ENCODE results near the gene ZSCAN30. TPM values are rescaled to one million over a fixed set of nuclear protein-coding genes. Genes with fewer than 3 reads are reported as not detected.

ZSCAN30 gene
- total and polyA plus RNA-seq, 9 of the 15 experiments (the other 6 are each of a cell fraction or from before 2014, with no cell fraction given), result 4.6 to 13.6 (median 10.8) TPM

DNA sequence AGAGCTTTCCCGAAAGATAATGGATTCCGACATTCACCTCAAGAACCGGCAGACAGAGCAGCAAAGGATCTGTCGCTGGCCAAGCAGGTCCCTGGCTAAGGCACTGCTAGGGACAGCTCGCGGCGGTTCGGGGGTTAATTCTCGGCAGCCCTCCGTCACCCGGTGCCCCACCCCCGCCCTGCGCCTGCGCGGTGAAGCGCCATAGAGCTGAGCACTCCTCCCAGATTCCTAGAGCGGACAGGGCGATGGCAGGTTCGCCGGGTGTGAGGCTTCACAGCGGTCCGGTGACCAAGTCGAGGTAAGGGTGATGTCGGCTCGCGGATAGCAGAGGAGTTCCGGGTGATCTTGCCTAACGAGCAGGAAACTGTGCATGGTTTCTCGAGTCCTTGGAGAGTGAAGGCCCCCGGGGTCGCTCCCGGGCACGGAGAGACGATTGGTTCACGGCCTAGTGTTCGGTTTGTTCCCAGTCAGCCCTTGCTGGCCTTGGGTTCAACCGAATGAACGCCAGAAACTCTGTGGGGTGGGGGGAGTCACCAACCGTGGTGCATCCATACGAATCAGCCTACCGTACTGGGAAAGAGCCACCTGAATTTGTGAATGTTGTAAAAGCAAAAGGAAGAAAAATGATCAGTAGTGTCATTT is at the start of gene ZSCAN30 (continued):
- peak; percentile 91 for TF ChIP-seq TAF1 (IDR thresholded peaks at IDR 0.05; ENCODE audit: control insufficient read depth, extremely low read depth, insufficient read depth, low read length, severe bottlenecking)
- peak; percentile 82 for TF ChIP-seq SP1 (CRISPR knock-in tag; IDR thresholded peaks at IDR 0.05)
- TF ChIP-seq, protein P1, sequence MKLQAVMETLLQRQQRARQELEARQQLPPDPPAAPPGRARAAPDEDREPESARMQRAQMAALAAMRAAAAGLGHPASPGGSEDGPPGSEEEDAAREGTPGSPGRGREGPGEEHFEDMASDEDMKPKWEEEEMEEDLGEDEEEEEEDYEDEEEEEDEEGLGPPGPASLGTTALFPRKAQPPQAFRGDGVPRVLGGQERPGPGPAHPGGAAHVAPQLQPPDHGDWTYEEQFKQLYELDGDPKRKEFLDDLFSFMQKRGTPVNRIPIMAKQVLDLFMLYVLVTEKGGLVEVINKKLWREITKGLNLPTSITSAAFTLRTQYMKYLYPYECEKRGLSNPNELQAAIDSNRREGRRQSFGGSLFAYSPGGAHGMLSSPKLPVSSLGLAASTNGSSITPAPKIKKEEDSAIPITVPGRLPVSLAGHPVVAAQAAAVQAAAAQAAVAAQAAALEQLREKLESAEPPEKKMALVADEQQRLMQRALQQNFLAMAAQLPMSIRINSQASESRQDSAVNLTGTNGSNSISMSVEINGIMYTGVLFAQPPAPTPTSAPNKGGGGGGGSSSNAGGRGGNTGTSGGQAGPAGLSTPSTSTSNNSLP (IDR thresholded peaks at IDR 0.05; ENCODE audit: borderline replicate concordance, low read depth, low read length), result no peak
- no peak for TF ChIP-seq ZNF699 (CRISPR knock-in tag; IDR thresholded peaks at IDR 0.05; ENCODE audit: insufficient replicate concordance)
- peak; percentile 65; the same call in 1 of the 2 replicates for TF ChIP-seq ZNF12 (CRISPR knock-in tag; IDR thresholded peaks at IDR 0.05)
- TF ChIP-seq MEF2A (IDR thresholded peaks at IDR 0.05; ENCODE audit: control insufficient read depth, low read depth, low read length), result no peak
- TF ChIP-seq NFE2 (IDR thresholded peaks at IDR 0.05; ENCODE audit: low read depth), result no peak
- no peak for TF ChIP-seq FOS (IDR thresholded peaks at IDR 0.05; ENCODE audit: extremely low read depth, insufficient read length)
- TF ChIP-seq, protein P2, sequence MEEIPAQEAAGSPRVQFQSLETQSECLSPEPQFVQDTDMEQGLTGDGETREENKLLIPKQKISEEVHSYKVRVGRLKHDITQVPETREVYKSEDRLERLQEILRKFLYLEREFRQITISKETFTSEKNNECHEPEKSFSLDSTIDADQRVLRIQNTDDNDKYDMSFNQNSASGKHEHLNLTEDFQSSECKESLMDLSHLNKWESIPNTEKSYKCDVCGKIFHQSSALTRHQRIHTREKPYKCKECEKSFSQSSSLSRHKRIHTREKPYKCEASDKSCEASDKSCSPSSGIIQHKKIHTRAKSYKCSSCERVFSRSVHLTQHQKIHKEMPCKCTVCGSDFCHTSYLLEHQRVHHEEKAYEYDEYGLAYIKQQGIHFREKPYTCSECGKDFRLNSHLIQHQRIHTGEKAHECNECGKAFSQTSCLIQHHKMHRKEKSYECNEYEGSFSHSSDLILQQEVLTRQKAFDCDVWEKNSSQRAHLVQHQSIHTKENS (CRISPR knock-in tag; IDR thresholded peaks at IDR 0.05), result no peak
- TF ChIP-seq KLF1 (tag; IDR thresholded peaks at IDR 0.05), result peak; percentile 49; the same call in 1 of the 2 replicates
- peak; percentile 85 for TF ChIP-seq CTBP1 (IDR thresholded peaks at IDR 0.05; ENCODE audit: borderline replicate concordance)
- TF ChIP-seq, protein P3, sequence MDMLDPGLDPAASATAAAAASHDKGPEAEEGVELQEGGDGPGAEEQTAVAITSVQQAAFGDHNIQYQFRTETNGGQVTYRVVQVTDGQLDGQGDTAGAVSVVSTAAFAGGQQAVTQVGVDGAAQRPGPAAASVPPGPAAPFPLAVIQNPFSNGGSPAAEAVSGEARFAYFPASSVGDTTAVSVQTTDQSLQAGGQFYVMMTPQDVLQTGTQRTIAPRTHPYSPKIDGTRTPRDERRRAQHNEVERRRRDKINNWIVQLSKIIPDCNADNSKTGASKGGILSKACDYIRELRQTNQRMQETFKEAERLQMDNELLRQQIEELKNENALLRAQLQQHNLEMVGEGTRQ (CRISPR knock-in tag; IDR thresholded peaks at IDR 0.05), result no peak
- no peak for TF ChIP-seq COPS2 (conservative IDR thresholded peaks at IDR 0.05)
- TF ChIP-seq EHMT2 (IDR thresholded peaks at IDR 0.05), result peak; percentile 14; the same call in 1 of the 2 replicates
- no peak for TF ChIP-seq NR3C1 (CRISPR knock-in tag; IDR thresholded peaks at IDR 0.05)
- peak; percentile 86 for TF ChIP-seq POLR2AphosphoS5 (IDR thresholded peaks at IDR 0.05; ENCODE audit: control insufficient read depth, insufficient read depth, low read depth, low read length)
- peak; percentile 51 to 65; a peak in 3 of 4 replicates for TF ChIP-seq RCOR1 (IDR thresholded peaks at IDR 0.05; ENCODE audit: borderline replicate concordance in 1 of 2, low read depth in 2 of 2, low read length in 2 of 2)
- no peak for TF ChIP-seq SRSF9 (IDR thresholded peaks at IDR 0.05; ENCODE audit: borderline replicate concordance, low read depth, low read length)
- 0 out of 2 replicates have a peak, but pooled peaks have one; percentile 40 for TF ChIP-seq ZNF76 (CRISPR knock-in tag; IDR thresholded peaks at IDR 0.05; ENCODE audit: borderline replicate concordance)
- TF ChIP-seq, protein P4, sequence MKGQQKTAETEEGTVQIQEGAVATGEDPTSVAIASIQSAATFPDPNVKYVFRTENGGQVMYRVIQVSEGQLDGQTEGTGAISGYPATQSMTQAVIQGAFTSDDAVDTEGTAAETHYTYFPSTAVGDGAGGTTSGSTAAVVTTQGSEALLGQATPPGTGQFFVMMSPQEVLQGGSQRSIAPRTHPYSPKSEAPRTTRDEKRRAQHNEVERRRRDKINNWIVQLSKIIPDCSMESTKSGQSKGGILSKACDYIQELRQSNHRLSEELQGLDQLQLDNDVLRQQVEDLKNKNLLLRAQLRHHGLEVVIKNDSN (CRISPR knock-in tag; IDR thresholded peaks at IDR 0.05), result peak; percentile 17; the same call in 1 of the 2 replicates
- TF ChIP-seq, protein P5, sequence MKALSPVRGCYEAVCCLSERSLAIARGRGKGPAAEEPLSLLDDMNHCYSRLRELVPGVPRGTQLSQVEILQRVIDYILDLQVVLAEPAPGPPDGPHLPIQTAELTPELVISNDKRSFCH (CRISPR knock-in tag; IDR thresholded peaks at IDR 0.05), result no peak
- TF ChIP-seq, protein P5 (tag; IDR thresholded peaks at IDR 0.05), result peak; percentile 92
- peak; percentile 53; the same call in 1 of the 2 replicates for TF ChIP-seq HDAC8 (tag; IDR thresholded peaks at IDR 0.05)
- no peak for TF ChIP-seq TCFL5 (CRISPR knock-in tag; conservative IDR thresholded peaks at IDR 0.05)

Data from K562 (cell line).